B cell (primary cell): Measurements from ENCODE around the gene METTL8. TPM values are rescaled to one million over a fixed set of nuclear protein-coding genes. Genes with fewer than 3 reads are reported as not detected.

ENCODE experiments used
- ATAC-seq: fragments of 200-7000 bp; cut with Tn5 transposase; one replicate; pipeline ENCODE4 v1.10.0; 2021; ENCODE audit warnings: low read depth, mild to moderate bottlenecking, moderate number of reproducible peaks, moderate library complexity
- CTCF ChIA-PET: fragments of 350-600 bp; sonication (Branson Sonifier 250); formaldehyde crosslinking; loops from one replicate; lab custom pipeline; 2021; ENCODE audit warnings: antibody characterized with exemption, inconsistent platforms; lab: Charles Lee
- POLR2A ChIA-PET: fragments of 350-600 bp; sonication (Branson Sonifier 250); formaldehyde crosslinking; loops from one replicate; lab custom pipeline; 2021; ENCODE audit warnings: antibody characterized with exemption; lab: Charles Lee
- DNase-seq: peaks from one replicate; pipeline ENCODE4 v3.0.0; 2013
- H2AFZ ChIP-seq: 2 replicates; pipeline ENCODE4 v1.6.1; 2012; ENCODE audit warnings: mild to moderate bottlenecking, low read depth, low read length; ENCODE audit not compliant: insufficient read depth, poor library complexity, severe bottlenecking
- H3K27ac ChIP-seq, 2 donors: 1 replicate in 1 of 2; 2 replicates in 1 of 2; pipeline ENCODE4 v1.5.1; 2012 to 2013; ENCODE audit warnings: low read length in 2 of 2, mild to moderate bottlenecking in 2 of 2, moderate library complexity in 1 of 2
- H3K27me3 ChIP-seq, 4 experiments: fragments of 200-600 bp in 1 of 4; sonication (generic) in 1 of 4; replicated peaks in 1 of 4; 1 replicate in 2 of 4; 2 replicates in 2 of 4; pipeline versions ENCODE4 v1.6.1 to v1.7.0; 2013 to 2016; ENCODE audit warnings: low read length in 3 of 4, mild to moderate bottlenecking in 2 of 4, mixed read lengths in 1 of 4, moderate library complexity in 1 of 4; ENCODE audit not compliant: insufficient read depth in 4 of 4, control insufficient read depth in 3 of 4; ENCODE audit errors: control extremely low read depth in 1 of 4
- H3K36me3 ChIP-seq, 2 experiments: replicated peaks in 1 of 2; 1 replicate in 1 of 2; 2 replicates in 1 of 2; pipeline versions ENCODE4 v1.6.1 to v1.7.1; 2013; ENCODE audit warnings: low read length in 1 of 2; ENCODE audit not compliant: insufficient read depth in 2 of 2, control insufficient read depth in 1 of 2; ENCODE audit errors: control extremely low read depth in 1 of 2, extremely low read depth in 1 of 2
- H3K4me1 ChIP-seq, 2 donors: fragments of 200-600 bp in 1 of 2; sonication (generic) in 1 of 2; 1 replicate in 1 of 2; 2 replicates in 1 of 2; pipeline versions ENCODE4 v1.5.1 to v1.6.1; 2013 to 2017; ENCODE audit warnings: low read length in 2 of 2; ENCODE audit not compliant: control insufficient read depth in 2 of 2, insufficient read depth in 2 of 2
- H3K4me2 ChIP-seq: replicated peaks from 2 replicates; pipeline ENCODE3; 2012; ENCODE audit warnings: mild to moderate bottlenecking, low read depth, low read length; ENCODE audit not compliant: poor library complexity, severe bottlenecking
- H3K4me3 ChIP-seq, 5 experiments: fragments of 200-600 bp in 1 of 5; sonication (generic) in 1 of 5; 1 replicate in 3 of 5; 2 replicates in 2 of 5; pipeline versions ENCODE4 v1.5.1 to v1.7.0; 2011 to 2016; ENCODE audit warnings: low read length in 4 of 5, mild to moderate bottlenecking in 4 of 5, low read depth in 2 of 5, control low read depth in 1 of 5, moderate library complexity in 1 of 5; ENCODE audit not compliant: insufficient read depth in 1 of 5; ENCODE audit errors: control extremely low read depth in 1 of 5, extremely low read depth in 1 of 5
- H3K79me2 ChIP-seq: fragments of 200-600 bp; sonication (generic); one replicate; pipeline ENCODE4 v1.6.0; 2016; ENCODE audit warnings: low read length; ENCODE audit not compliant: control insufficient read depth, insufficient read depth
- H3K9ac ChIP-seq: fragments of 200-600 bp; sonication (generic); 2 replicates; pipeline ENCODE4 v1.6.1; 2017; ENCODE audit warnings: mild to moderate bottlenecking, low read length, moderate library complexity
- H3K9me3 ChIP-seq, 3 donors: one replicate each; pipeline versions ENCODE4 v1.6.1 to v1.7.1; 2013; ENCODE audit warnings: low read length in 2 of 3; ENCODE audit not compliant: control insufficient read depth in 2 of 3, insufficient read depth in 1 of 3; ENCODE audit errors: control extremely low read depth in 1 of 3
- H4K20me1 ChIP-seq: 2 replicates; pipeline ENCODE4 v1.6.0; 2012; ENCODE audit warnings: mild to moderate bottlenecking, low read length; ENCODE audit not compliant: insufficient read depth, control insufficient read depth, poor library complexity, severe bottlenecking
- H3K27ac Mint-ChIP-seq: one replicate; pipeline ENCODE4 v1.8.0; 2021; ENCODE audit warnings: mixed read lengths
- H3K27me3 Mint-ChIP-seq: one replicate; pipeline ENCODE4 v1.8.0; 2021; ENCODE audit warnings: mixed read lengths
- H3K4me1 Mint-ChIP-seq: one replicate; pipeline ENCODE4 v1.8.0; 2021; ENCODE audit warnings: mixed read lengths
- H3K4me3 Mint-ChIP-seq: one replicate; pipeline ENCODE4 v1.8.0; 2021; ENCODE audit warnings: mixed read lengths
- H3K9me3 Mint-ChIP-seq: one replicate; pipeline ENCODE4 v1.8.0; 2022; ENCODE audit warnings: mixed read lengths; ENCODE audit not compliant: insufficient read depth
- CTCF ChIP-seq: fragments of 200-600 bp; IDR thresholded peaks from one replicate; pipeline ENCODE4 v1.8.0; 2022; ENCODE audit warnings: antibody characterized with exemption, mild to moderate bottlenecking
- EZH2 ChIP-seq: IDR thresholded peaks from 2 replicates; pipeline ENCODE4 v1.6.1; 2012; ENCODE audit warnings: borderline replicate concordance, low read depth, mild to moderate bottlenecking, moderate library complexity, low read length; ENCODE audit not compliant: insufficient read depth, poor library complexity, severe bottlenecking
- WGBS: methylation state at CpG from one replicate; pipeline ENCODE4 v1.1.5; 2013; ENCODE audit warnings: missing lambda C conversion rate; ENCODE audit not compliant: insufficient coverage; 5-methylcytosine and 5-hydroxymethylcytosine counted together
- intact Hi-C: fragments of 100-400 bp; cut with micrococcal nuclease; formaldehyde crosslinking; loops from one replicate; pipeline ENCODE4 v1.10.0; 2022
- polyA plus RNA-seq: library from polyadenylated mRNA; depleted of rRNA; stranded (reverse); fragments of >200 nt; gene quantifications from 2 replicates; pipeline ENCODE4 v1.2.3, GENCODE V29; 2012
- total RNA-seq, 2 donors: library from RNA; stranded (reverse); fragments of 120-200 nt in 1 of 2; gene quantifications; 1 replicate in 1 of 2; 2 replicates in 1 of 2; pipeline versions ENCODE4 v1.2.3 to v1.2.4, GENCODE V29; 2013 to 2022

METTL8 gene
- total and polyA plus RNA-seq, 2 donors (not counting 1 experiment from before 2014, with no cell fraction given), result 20.8 to 57.8 TPM

GRCh38 chr2:171475979-171476378 is 42.2 kb upstream of the METTL8 start:
- H3K27ac ChIP-seq, result no peak overlapping the region
- ATAC-seq, result no peak
- Mint-ChIP-seq H3K27ac (no peak overlapping the region), H3K27me3 (no peaks in the 10 kb centered on the region), H3K4me1 (no peaks in the 10 kb centered on the region), H3K4me3 (no peak overlapping the region), H3K9me3 (no peaks in the 10 kb centered on the region)
- no peaks in the 10 kb centered on the region for H3K4me1 ChIP-seq
- WGBS, result no CpG with 5 or more reads among the region's 1 CpG
- no peak overlapping the region for H3K4me3 ChIP-seq
- no peak overlapping the region for H2AFZ ChIP-seq
- H3K27me3 ChIP-seq, result no peaks in the 10 kb centered on the region
- no peaks in the 10 kb centered on the region for H4K20me1 ChIP-seq
- POLR2A ChIA-PET, result no interaction called here
- H3K36me3 ChIP-seq, result peaks cover 8 to 58% of the 10 kb centered on the region in 2 experiments
- TF ChIP-seq EZH2 (no peak), CTCF (no peak)
- DNase-seq, result no peak
- H3K9me3 ChIP-seq, result no peaks in the 10 kb centered on the region
- H3K79me2 ChIP-seq, result no peaks in the 10 kb centered on the region
- intact Hi-C loops, result no loop called here
- no peak overlapping the region for H3K9ac ChIP-seq
- CTCF ChIA-PET, result no interaction called here
- H3K4me2 ChIP-seq, result no peak overlapping the region

- no peak overlapping the region for H3K27ac Mint-ChIP-seq
- H3K36me3 ChIP-seq, result peaks cover 18 to 40% of the 10 kb centered on the region in 2 experiments
- no peaks in the 10 kb centered on the region for H3K27me3 Mint-ChIP-seq
- no peak overlapping the region for H3K9ac ChIP-seq
- POLR2A ChIA-PET, result no interaction called here
- no peaks in the 10 kb centered on the region for H3K9me3 ChIP-seq
- intact Hi-C loops, result no loop called here
- H3K4me1 ChIP-seq, result no peaks in the 10 kb centered on the region
- no peak for ATAC-seq
- CTCF ChIA-PET, result no interaction called here
- H3K4me2 ChIP-seq, result no peak overlapping the region
- no peaks in the 10 kb centered on the region for H3K9me3 Mint-ChIP-seq
- H3K4me3 Mint-ChIP-seq, result no peak overlapping the region
- no peak for TF ChIP-seq CTCF
- TF ChIP-seq EZH2, result no peak
- no peaks in the 10 kb centered on the region for H3K27me3 ChIP-seq
- WGBS, result 84% methylated on average over 3 of the region's 5 CpGs
- H3K4me1 Mint-ChIP-seq, result no peaks in the 10 kb centered on the region
- H3K79me2 ChIP-seq, result no peaks in the 10 kb centered on the region
- H4K20me1 ChIP-seq, result no peaks in the 10 kb centered on the region
- H3K27ac ChIP-seq, result no peak overlapping the region
- H2AFZ ChIP-seq, result no peak overlapping the region
- DNase-seq, result no peak
- H3K4me3 ChIP-seq, result no peak overlapping the region
Observed at GRCh38 chr2:171470129-171470528, 36.3 kb upstream of the METTL8 start.
